ENCODE measurements around the gene F8. TPM values are rescaled to one million over a fixed set of nuclear protein-coding genes. Genes with fewer than 3 reads are reported as not detected.
"Not testable (repeated sequence)": the region's sequence is repeated elsewhere in the genome, so short reads cannot be mapped to it uniquely, and the experiment has no call there.

Gene F8
- total and polyA plus RNA-seq, 4 donors, result 2.7 to 49.9 (median 15.2) TPM

GRCh38 chrX:154824638-154825037 lies 197.9 kb downstream of the F8 start:
- WGBS, 2 donors, result 71 to 92% methylated on average over 1 of the region's 1 CpG
- intact Hi-C loops (cut with DNase I), result no loop called here

GRCh38 chrX:154822029-154822428 lies 200.5 kb downstream of the F8 start:
- no peaks in the 10 kb centered on the region for H3K36me3 ChIP-seq (ENCODE audit: control insufficient read depth in 1 of 2, insufficient read depth in 2 of 2, low read length in 1 of 2)
- no peak overlapping the region for H3K4me3 ChIP-seq (ENCODE audit: low read length in 2 of 2)
- WGBS, 2 donors, result 59 to 79% methylated on average over 3 of the region's 3 CpGs
- no peaks in the 10 kb centered on the region for H3K9me3 ChIP-seq (ENCODE audit: control insufficient read depth, low read length)
- H3K27ac ChIP-seq (ENCODE audit: low read depth in 1 of 2, low read length in 2 of 2), result no peak overlapping the region
- ATAC-seq (ENCODE audit: low FRiP score), result no peak
- no peaks in the 10 kb centered on the region for H3K27me3 ChIP-seq (ENCODE audit: control insufficient read depth in 1 of 2, insufficient read depth in 2 of 2, low read length in 1 of 2)
- H3K4me1 ChIP-seq (ENCODE audit: control insufficient read depth in 1 of 2, insufficient read depth in 2 of 2, low read length in 2 of 2), result no peaks in the 10 kb centered on the region
- intact Hi-C loops (cut with DNase I), result no loop called here
- DNase-seq, result no peak

More at GRCh38 chrX:154824638-154825037, 197.9 kb downstream of the F8 start:
- no peak for ATAC-seq (ENCODE audit: low FRiP score)
- Histone ChIP-seq H3K27ac (ENCODE audit: low read depth in 1 of 2, low read length in 2 of 2) (no peak overlapping the region), H3K4me1 (ENCODE audit: control insufficient read depth in 1 of 2, insufficient read depth in 2 of 2, low read length in 2 of 2) (no peaks in the 10 kb centered on the region), H3K27me3 (ENCODE audit: control insufficient read depth in 1 of 2, insufficient read depth in 2 of 2, low read length in 1 of 2) (no peaks in the 10 kb centered on the region), H3K9me3 (ENCODE audit: control insufficient read depth, low read length) (no peaks in the 10 kb centered on the region), H3K4me3 (ENCODE audit: low read length in 2 of 2) (no peak overlapping the region), H3K36me3 (ENCODE audit: control insufficient read depth in 1 of 2, insufficient read depth in 2 of 2, low read length in 1 of 2) (no peaks in the 10 kb centered on the region)
- DNase-seq, result no peak

GRCh38 chrX:154821523-154821922 lies 201.0 kb downstream of the F8 start:
- H3K27me3 ChIP-seq (ENCODE audit: control insufficient read depth in 1 of 2, insufficient read depth in 2 of 2, low read length in 1 of 2), result no peaks in the 10 kb centered on the region
- H3K4me1 ChIP-seq (ENCODE audit: control insufficient read depth in 1 of 2, insufficient read depth in 2 of 2, low read length in 2 of 2), result no peaks in the 10 kb centered on the region
- intact Hi-C loops (cut with DNase I), result no loop called here
- DNase-seq (no peak), ATAC-seq (ENCODE audit: low FRiP score) (no peak)
- H3K9me3 ChIP-seq (ENCODE audit: control insufficient read depth, low read length), result no peaks in the 10 kb centered on the region
- H3K36me3 ChIP-seq (ENCODE audit: control insufficient read depth in 1 of 2, insufficient read depth in 2 of 2, low read length in 1 of 2), result no peaks in the 10 kb centered on the region
- no peak overlapping the region for H3K4me3 ChIP-seq (ENCODE audit: low read length in 2 of 2)
- no peak overlapping the region for H3K27ac ChIP-seq (ENCODE audit: low read depth in 1 of 2, low read length in 2 of 2)

DNA sequence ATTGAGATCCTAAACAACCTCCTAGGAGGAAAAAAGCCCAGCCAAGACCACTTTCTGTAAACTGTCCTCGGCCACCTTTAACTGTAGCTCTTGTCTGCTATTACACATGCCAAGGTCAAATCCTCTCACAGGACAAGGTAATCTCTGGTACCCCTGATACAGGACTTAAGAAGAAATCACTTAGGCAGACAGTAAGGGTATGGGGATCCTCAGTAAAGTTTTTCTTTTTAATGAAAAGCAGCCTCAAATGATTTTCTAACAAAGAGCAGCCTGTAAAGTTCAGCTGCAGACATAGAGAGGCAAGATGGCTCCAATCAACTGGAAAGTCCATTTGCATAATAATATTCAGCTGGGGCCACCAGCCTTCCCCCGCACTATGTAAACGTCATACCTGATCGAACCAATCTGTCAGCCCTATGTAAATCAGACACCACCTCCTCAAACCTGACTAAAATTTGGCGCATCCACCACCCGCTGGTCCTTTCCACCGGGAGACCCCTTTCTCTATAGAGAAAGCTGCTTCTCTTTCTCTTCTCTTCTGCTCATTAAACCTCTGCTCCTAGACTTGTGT lies 202.7 kb downstream of the F8 start:
- H3K4me1 ChIP-seq (ENCODE audit: control insufficient read depth in 1 of 2, insufficient read depth in 2 of 2, low read length in 2 of 2), result no peaks in the 10 kb centered on the region
- DNase-seq (no peak), ATAC-seq (ENCODE audit: low FRiP score) (no peak)
- H3K27ac ChIP-seq (ENCODE audit: low read depth in 1 of 2, low read length in 2 of 2), result no peak overlapping the region
- H3K4me3 ChIP-seq (ENCODE audit: low read length in 2 of 2), result no peak overlapping the region
- H3K9me3 ChIP-seq (ENCODE audit: control insufficient read depth, low read length), result no peaks in the 10 kb centered on the region
- intact Hi-C loops (cut with DNase I), result no loop called here
- 65 to 83% methylated on average over 7 of the region's 7 CpGs for WGBS, 2 donors
- H3K27me3 ChIP-seq (ENCODE audit: control insufficient read depth in 1 of 2, insufficient read depth in 2 of 2, low read length in 1 of 2), result no peaks in the 10 kb centered on the region
- H3K36me3 ChIP-seq (ENCODE audit: control insufficient read depth in 1 of 2, insufficient read depth in 2 of 2, low read length in 1 of 2), result no peaks in the 10 kb centered on the region

- H3K4me1 ChIP-seq (ENCODE audit: control insufficient read depth in 1 of 2, insufficient read depth in 2 of 2, low read length in 2 of 2), result no peaks in the 10 kb centered on the region
- intact Hi-C loops (cut with DNase I), result no loop called here
- no peak overlapping the region for H3K4me3 ChIP-seq (ENCODE audit: low read length in 2 of 2)
- no peaks in the 10 kb centered on the region for H3K27me3 ChIP-seq (ENCODE audit: control insufficient read depth in 1 of 2, insufficient read depth in 2 of 2, low read length in 1 of 2)
- H3K36me3 ChIP-seq (ENCODE audit: control insufficient read depth in 1 of 2, insufficient read depth in 2 of 2, low read length in 1 of 2), result no peaks in the 10 kb centered on the region
- DNase-seq (no peak), ATAC-seq (ENCODE audit: low FRiP score) (no peak)
- no peaks in the 10 kb centered on the region for H3K9me3 ChIP-seq (ENCODE audit: control insufficient read depth, low read length)
- 78 to 87% methylated on average over 11 of the region's 11 CpGs for WGBS, 2 donors
- H3K27ac ChIP-seq (ENCODE audit: low read depth in 1 of 2, low read length in 2 of 2), result no peak overlapping the region
These were observed 203.4 kb downstream of the F8 start for GRCh38 chrX:154818916-154819770.

DNA sequence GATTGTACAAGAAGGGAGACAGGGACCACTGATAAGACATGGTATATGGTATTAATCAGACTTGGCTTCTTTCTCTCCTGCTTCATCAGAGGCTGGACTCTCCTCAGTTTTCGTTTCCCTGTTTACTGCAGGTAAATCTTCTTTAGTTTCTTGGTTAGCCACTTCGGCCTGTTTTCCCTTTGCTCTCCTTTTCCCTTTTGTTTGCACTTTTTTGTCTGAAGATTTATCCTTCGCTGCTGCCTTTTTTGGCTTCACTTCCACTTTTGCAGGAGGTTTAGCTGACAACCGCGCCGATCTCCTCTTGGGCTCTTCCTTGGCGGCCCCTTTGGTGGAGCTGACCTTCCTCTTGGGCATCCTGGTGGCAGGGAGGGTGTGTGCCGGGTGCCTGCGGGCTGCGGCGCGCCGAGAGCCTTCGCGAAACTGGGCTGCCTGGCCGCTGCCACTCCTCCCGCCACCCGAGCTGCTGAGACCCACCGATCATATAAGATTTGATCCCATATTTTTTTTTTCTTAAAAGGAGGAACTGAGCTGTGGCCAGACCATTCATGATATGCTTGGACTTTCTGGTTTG lies 205.4 kb downstream of the F8 start:
- 91 to 98% methylated on average over 19 of the region's 19 CpGs for WGBS, 2 donors
- intact Hi-C loops (cut with DNase I); ATAC-seq (ENCODE audit: low FRiP score); H3K27me3 ChIP-seq (ENCODE audit: control insufficient read depth in 1 of 2, insufficient read depth in 2 of 2, low read length in 1 of 2); H3K4me1 ChIP-seq (ENCODE audit: control insufficient read depth in 1 of 2, insufficient read depth in 2 of 2, low read length in 2 of 2); H3K36me3 ChIP-seq (ENCODE audit: control insufficient read depth in 1 of 2, insufficient read depth in 2 of 2, low read length in 1 of 2); H3K9me3 ChIP-seq (ENCODE audit: control insufficient read depth, low read length); H3K27ac ChIP-seq (ENCODE audit: low read depth in 1 of 2, low read length in 2 of 2); DNase-seq; H3K4me3 ChIP-seq (ENCODE audit: low read length in 2 of 2): not testable (repeated sequence)

- H3K36me3 ChIP-seq (ENCODE audit: control insufficient read depth in 1 of 2, insufficient read depth in 2 of 2, low read length in 1 of 2); ATAC-seq (ENCODE audit: low FRiP score); intact Hi-C loops (cut with DNase I); H3K4me3 ChIP-seq (ENCODE audit: low read length in 2 of 2); H3K4me1 ChIP-seq (ENCODE audit: control insufficient read depth in 1 of 2, insufficient read depth in 2 of 2, low read length in 2 of 2); H3K9me3 ChIP-seq (ENCODE audit: control insufficient read depth, low read length); DNase-seq; H3K27me3 ChIP-seq (ENCODE audit: control insufficient read depth in 1 of 2, insufficient read depth in 2 of 2, low read length in 1 of 2); H3K27ac ChIP-seq (ENCODE audit: low read depth in 1 of 2, low read length in 2 of 2): not testable (repeated sequence)
- WGBS, 2 donors, result 74 to 95% methylated on average over 4 of the region's 4 CpGs
These were observed 206.1 kb downstream of the F8 start for GRCh38 chrX:154816326-154816898.

- DNase-seq (no peak), ATAC-seq (ENCODE audit: low FRiP score) (no peak)
- Histone ChIP-seq H3K36me3 (ENCODE audit: control insufficient read depth in 1 of 2, insufficient read depth in 2 of 2, low read length in 1 of 2) (no peaks in the 10 kb centered on the region), H3K4me3 (ENCODE audit: low read length in 2 of 2) (no peak overlapping the region), H3K27ac (ENCODE audit: low read depth in 1 of 2, low read length in 2 of 2) (no peak overlapping the region), H3K9me3 (ENCODE audit: control insufficient read depth, low read length) (no peaks in the 10 kb centered on the region), H3K4me1 (ENCODE audit: control insufficient read depth in 1 of 2, insufficient read depth in 2 of 2, low read length in 2 of 2) (no peaks in the 10 kb centered on the region), H3K27me3 (ENCODE audit: control insufficient read depth in 1 of 2, insufficient read depth in 2 of 2, low read length in 1 of 2) (no peaks in the 10 kb centered on the region)
- WGBS, 2 donors, result 16 to 29% methylated on average over 5 of the region's 5 CpGs
- intact Hi-C loops (cut with DNase I), result no loop called here
These were observed 207.2 kb downstream of the F8 start for GRCh38 chrX:154815274-154815818.
